CD8-positive, alpha-beta memory T cell (primary cell): ENCODE measurements around the gene HEMGN. TPM values are rescaled to one million over a fixed set of nuclear protein-coding genes. Genes with fewer than 3 reads are reported as not detected.

ENCODE experiments used
- CTCF ChIA-PET: fragments of 350-600 bp; sonication (Branson Sonifier 250); formaldehyde crosslinking; loops from one replicate; lab custom pipeline; 2021; ENCODE audit warnings: antibody characterized with exemption; lab: Charles Lee
- POLR2A ChIA-PET: fragments of 350-600 bp; sonication (Branson Sonifier 250); formaldehyde crosslinking; loops from one replicate; lab custom pipeline; 2021; ENCODE audit warnings: antibody characterized with exemption; lab: Charles Lee
- DNase-seq, 5 donors: peaks; one replicate each; pipeline versions ENCODE4 v3.0.0 to v3.0.0-alpha.2; 2020 to 2022; ENCODE audit warnings: mixed read lengths in 1 of 5
- H3K27ac ChIP-seq: one replicate; pipeline ENCODE4 v1.7.0; 2013; ENCODE audit warnings: low read depth, mild to moderate bottlenecking, low read length, moderate library complexity
- H3K27me3 ChIP-seq: 2 replicates; pipeline ENCODE4 v1.7.0; 2013; ENCODE audit warnings: low read length, mild to moderate bottlenecking; ENCODE audit not compliant: insufficient read depth, poor library complexity, severe bottlenecking
- H3K36me3 ChIP-seq: 2 replicates; pipeline ENCODE4 v1.7.0; 2013; ENCODE audit warnings: mild to moderate bottlenecking, low read length, moderate library complexity; ENCODE audit not compliant: insufficient read depth
- H3K4me1 ChIP-seq: 2 replicates; pipeline ENCODE4 v1.7.0; 2013; ENCODE audit warnings: mild to moderate bottlenecking, low read length, moderate library complexity; ENCODE audit not compliant: insufficient read depth
- H3K4me3 ChIP-seq: 2 replicates; pipeline ENCODE4 v1.7.0; 2013; ENCODE audit warnings: mild to moderate bottlenecking, low read length
- H3K9me3 ChIP-seq: 2 replicates; pipeline ENCODE4 v1.7.0; 2013; ENCODE audit warnings: mild to moderate bottlenecking, low read length
- H3K27ac Mint-ChIP-seq, 8 donors: one replicate each; pipeline ENCODE4 v1.8.0; 2020 to 2021; ENCODE audit warnings: mixed read lengths in 8 of 8, mild to moderate bottlenecking in 6 of 8, inconsistent platforms in 3 of 8, moderate library complexity in 3 of 8
- H3K27me3 Mint-ChIP-seq, 2 donors: one replicate each; pipeline ENCODE4 v1.8.0; 2020 to 2021; ENCODE audit warnings: mixed read lengths in 2 of 2, mild to moderate bottlenecking in 1 of 2, moderate library complexity in 1 of 2
- H3K36me3 Mint-ChIP-seq, 3 donors: one replicate each; pipeline ENCODE4 v1.8.0; 2020 to 2021; ENCODE audit warnings: mixed read lengths in 3 of 3, inconsistent platforms in 1 of 3, mild to moderate bottlenecking in 1 of 3
- H3K4me1 Mint-ChIP-seq, 3 donors: one replicate each; pipeline ENCODE4 v1.8.0; 2020 to 2021; ENCODE audit warnings: mixed read lengths in 3 of 3, inconsistent platforms in 1 of 3, mild to moderate bottlenecking in 1 of 3
- H3K4me3 Mint-ChIP-seq, 7 donors: one replicate each; pipeline ENCODE4 v1.8.0; 2020 to 2021; ENCODE audit warnings: mixed read lengths in 7 of 7, mild to moderate bottlenecking in 6 of 7, moderate library complexity in 4 of 7, inconsistent platforms in 2 of 7
- H3K9me3 Mint-ChIP-seq, 5 donors: one replicate each; pipeline ENCODE4 v1.8.0; 2020 to 2022; ENCODE audit warnings: mixed read lengths in 5 of 5, mild to moderate bottlenecking in 3 of 5, moderate library complexity in 2 of 5, inconsistent platforms in 1 of 5
- polyA plus RNA-seq: library from polyadenylated mRNA; unstranded; fragments of 300-500 nt; fragmentation: Illumina TruSeq; gene quantifications from one replicate; pipeline ENCODE4 v1.2.3, GENCODE V29; 2021
- total RNA-seq, 2 experiments: library from RNA; stranded (reverse); gene quantifications; one replicate each; pipeline ENCODE4 v1.2.3, GENCODE V29; 2021

Gene HEMGN, protein sequence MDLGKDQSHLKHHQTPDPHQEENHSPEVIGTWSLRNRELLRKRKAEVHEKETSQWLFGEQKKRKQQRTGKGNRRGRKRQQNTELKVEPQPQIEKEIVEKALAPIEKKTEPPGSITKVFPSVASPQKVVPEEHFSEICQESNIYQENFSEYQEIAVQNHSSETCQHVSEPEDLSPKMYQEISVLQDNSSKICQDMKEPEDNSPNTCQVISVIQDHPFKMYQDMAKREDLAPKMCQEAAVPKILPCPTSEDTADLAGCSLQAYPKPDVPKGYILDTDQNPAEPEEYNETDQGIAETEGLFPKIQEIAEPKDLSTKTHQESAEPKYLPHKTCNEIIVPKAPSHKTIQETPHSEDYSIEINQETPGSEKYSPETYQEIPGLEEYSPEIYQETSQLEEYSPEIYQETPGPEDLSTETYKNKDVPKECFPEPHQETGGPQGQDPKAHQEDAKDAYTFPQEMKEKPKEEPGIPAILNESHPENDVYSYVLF
- total RNA-seq = under 1 TPM; 0.31 to 0.66 TPM
- 2.8 TPM for polyA plus RNA-seq

DNA sequence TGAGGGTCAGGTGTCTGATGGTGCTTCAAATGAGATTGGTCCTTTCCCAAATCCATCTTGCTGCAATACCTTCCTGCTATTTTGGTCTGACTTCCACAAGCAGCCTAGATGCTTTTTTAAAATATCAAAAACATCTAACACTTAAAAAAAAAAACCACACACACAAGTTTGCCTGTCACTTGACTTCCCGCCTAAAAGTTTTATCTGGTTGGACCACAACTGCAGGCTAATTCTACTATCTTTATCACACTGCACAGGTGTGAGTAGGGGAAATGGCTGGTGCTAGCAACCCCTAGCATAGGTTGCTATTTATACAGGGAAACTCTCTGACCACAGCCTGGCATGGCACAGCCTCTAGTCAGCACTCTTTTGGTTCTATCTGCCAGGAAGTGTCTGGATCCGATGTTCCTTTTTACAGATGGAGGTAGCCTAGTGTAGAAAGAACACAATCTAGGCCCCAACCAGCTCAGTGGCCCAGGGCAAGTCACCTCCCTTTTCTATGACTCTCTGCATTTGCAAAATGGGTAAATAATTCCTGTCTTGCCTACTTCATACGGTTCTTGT is at the start of gene HEMGN:
Gene HEMGN (minus strand): TSS at position 92 of the 564 bp plus-strand sequence. CDS start 36 bp downstream, at position 56.
- ChIA-PET POLR2A (interaction anchor here (0.7 to 1.2 kb wide), 2 partner anchors 17 to 318 kb away, joined by 3 to 6 read pairs; partner anchors contain the start of gene TRMO), CTCF (interaction anchor here (0.9 to 1.1 kb wide), 2 partner anchors 12 to 14 kb away, joined by 3 to 6 read pairs; no protein-coding TSS in a partner anchor)
- H3K4me1 ChIP-seq = peaks cover 30% of the 10 kb centered on the region
- peak within 1 kb of the TSS in 6 of 7 donors; percentile 24 to 59 (median 48) for H3K4me3 Mint-ChIP-seq
- peaks cover 0 to 2% (median 0%) of the 10 kb centered on the region in 3 donors for H3K36me3 Mint-ChIP-seq
- no peak within 1 kb of the TSS for H3K4me3 ChIP-seq
- H3K4me1 Mint-ChIP-seq = peaks cover 17 to 25% (median 24%) of the 10 kb centered on the region in 3 donors
- H3K9me3 ChIP-seq = no peaks in the 10 kb centered on the region
- H3K27me3 Mint-ChIP-seq = no peaks in the 10 kb centered on the region
- no peaks in the 10 kb centered on the region for H3K36me3 ChIP-seq
- H3K9me3 Mint-ChIP-seq = no peaks in the 10 kb centered on the region
- H3K27ac Mint-ChIP-seq = peak within 1 kb of the TSS; percentile 71 to 96 (median 87)
- H3K27ac ChIP-seq = peak within 1 kb of the TSS; percentile 64
- no peaks in the 10 kb centered on the region for H3K27me3 ChIP-seq
- peak; percentile 9 to 72 (median 65) for DNase-seq

DNA sequence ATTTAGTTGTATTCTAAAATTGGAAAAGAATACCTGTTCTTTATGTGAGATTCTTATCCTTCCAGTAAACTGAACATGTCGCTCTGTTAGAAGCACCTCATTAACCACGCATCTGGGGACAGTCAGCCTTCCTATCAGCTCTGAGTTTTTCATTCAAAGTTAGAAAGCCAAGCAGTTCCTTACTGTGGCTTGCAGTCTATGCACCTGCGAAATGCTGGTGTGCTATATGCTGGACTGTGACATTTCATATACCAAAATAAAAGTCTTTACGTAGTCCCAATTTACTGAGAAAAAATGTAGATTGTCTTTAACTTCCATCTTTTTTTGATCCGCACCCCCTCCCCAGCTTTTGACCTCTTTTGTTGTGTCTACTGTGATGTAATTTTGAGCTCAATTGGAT is 49.5 kb upstream of the HEMGN start:
- Histone ChIP-seq H3K36me3 (no peaks in the 10 kb centered on the region), H3K9me3 (no peaks in the 10 kb centered on the region), H3K27ac (no peak overlapping the region), H3K4me3 (no peak overlapping the region), H3K27me3 (no peaks in the 10 kb centered on the region), H3K4me1 (peaks cover 75% of the 10 kb centered on the region)
- Mint-ChIP-seq H3K36me3 (peaks cover 0 to 2% (median 0%) of the 10 kb centered on the region in 3 donors), H3K4me1 (peaks cover 61 to 73% (median 73%) of the 10 kb centered on the region in 3 donors), H3K4me3 (peak overlapping the region in 3 of 7 donors; percentile 0 to 98 (median 14)), H3K9me3 (no peaks in the 10 kb centered on the region), H3K27me3 (no peaks in the 10 kb centered on the region), H3K27ac (peak overlapping the region in 5 of 8 donors; percentile 34 to 99 (median 87))
- DNase-seq = no peak
- ChIA-PET CTCF (interaction anchor here (1.2 to 3.0 kb wide), 3 partner anchors 20 to 64 kb away, joined by 3 to 14 read pairs (median 11); partner anchors contain the start of gene TRMO), POLR2A (interaction anchor here (1.3 to 5.7 kb wide), 2 partner anchors 65 to 354 kb away, joined by 4 to 74 read pairs; partner anchors contain the start of genes NCBP1, TRMO and TSTD2)

DNA sequence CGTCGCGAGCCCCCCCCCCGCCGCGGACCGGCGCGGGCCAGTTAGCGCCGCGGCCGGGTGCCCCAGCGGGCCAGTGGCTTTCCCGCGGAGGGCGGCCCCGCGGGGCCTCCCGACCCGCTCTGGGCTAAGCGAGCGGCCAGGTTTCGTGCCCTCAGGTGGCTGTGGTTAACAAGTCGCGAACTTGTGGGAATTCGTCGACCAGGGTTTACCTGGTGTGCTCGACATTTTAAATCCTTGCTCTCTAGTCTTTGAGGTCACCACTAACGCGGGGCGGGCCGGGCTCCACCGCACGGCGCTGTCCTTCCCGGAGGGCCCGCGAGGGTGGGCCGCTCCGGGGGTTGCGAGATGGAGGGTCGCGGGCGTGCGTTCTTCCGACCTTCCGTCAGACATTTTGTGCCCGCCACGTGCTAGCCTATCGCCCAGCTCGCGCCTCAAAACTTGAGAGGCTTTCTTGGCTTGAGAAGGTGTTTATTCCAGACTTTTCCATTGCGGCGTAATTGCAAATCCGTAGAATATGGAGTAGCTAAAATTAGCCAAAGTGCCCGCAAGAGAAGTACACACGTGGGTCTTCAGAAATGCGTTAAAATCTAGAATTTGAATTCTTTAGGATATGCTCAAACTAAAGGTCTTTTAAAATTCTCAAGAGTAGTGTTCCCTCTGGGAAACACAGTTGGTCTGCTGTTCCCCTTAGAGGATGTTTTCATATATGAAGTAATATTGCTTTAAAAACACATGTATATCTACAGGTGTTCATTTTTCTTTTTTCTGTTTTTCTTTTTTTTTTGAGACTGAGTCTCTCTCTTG is 47.3 kb upstream of the HEMGN start:
- H3K4me3 Mint-ChIP-seq = peak overlapping the region; percentile 81 to 98 (median 84)
- CTCF ChIA-PET = interaction anchor here (1.5 to 3.0 kb wide), 4 partner anchors 49 to 62 kb away, joined by 5 to 14 read pairs (median 8); partner anchors contain the start of gene TRMO
- peaks cover 50 to 63% (median 61%) of the 10 kb centered on the region in 3 donors for H3K4me1 Mint-ChIP-seq
- POLR2A ChIA-PET = interaction anchor here (0.7 to 5.7 kb wide), 5 partner anchors 9 to 353 kb away, joined by 3 to 74 read pairs (median 4); partner anchors contain the start of genes TBC1D2 and TRMO
- H3K9me3 ChIP-seq = no peaks in the 10 kb centered on the region
- no peaks in the 10 kb centered on the region for H3K27me3 Mint-ChIP-seq
- DNase-seq = peak; percentile 30 to 74 (median 60)
- peaks cover 67% of the 10 kb centered on the region for H3K4me1 ChIP-seq
- peak overlapping the region; percentile 72 to 99 (median 88) for H3K27ac Mint-ChIP-seq
- no peaks in the 10 kb centered on the region for H3K36me3 ChIP-seq
- peak overlapping the region; percentile 43 for H3K4me3 ChIP-seq
- peak overlapping the region; percentile 74 for H3K27ac ChIP-seq
- no peaks in the 10 kb centered on the region for H3K9me3 Mint-ChIP-seq
- no peaks in the 10 kb centered on the region for H3K27me3 ChIP-seq
- peaks cover 0 to 2% (median 0%) of the 10 kb centered on the region in 3 donors for H3K36me3 Mint-ChIP-seq

DNA sequence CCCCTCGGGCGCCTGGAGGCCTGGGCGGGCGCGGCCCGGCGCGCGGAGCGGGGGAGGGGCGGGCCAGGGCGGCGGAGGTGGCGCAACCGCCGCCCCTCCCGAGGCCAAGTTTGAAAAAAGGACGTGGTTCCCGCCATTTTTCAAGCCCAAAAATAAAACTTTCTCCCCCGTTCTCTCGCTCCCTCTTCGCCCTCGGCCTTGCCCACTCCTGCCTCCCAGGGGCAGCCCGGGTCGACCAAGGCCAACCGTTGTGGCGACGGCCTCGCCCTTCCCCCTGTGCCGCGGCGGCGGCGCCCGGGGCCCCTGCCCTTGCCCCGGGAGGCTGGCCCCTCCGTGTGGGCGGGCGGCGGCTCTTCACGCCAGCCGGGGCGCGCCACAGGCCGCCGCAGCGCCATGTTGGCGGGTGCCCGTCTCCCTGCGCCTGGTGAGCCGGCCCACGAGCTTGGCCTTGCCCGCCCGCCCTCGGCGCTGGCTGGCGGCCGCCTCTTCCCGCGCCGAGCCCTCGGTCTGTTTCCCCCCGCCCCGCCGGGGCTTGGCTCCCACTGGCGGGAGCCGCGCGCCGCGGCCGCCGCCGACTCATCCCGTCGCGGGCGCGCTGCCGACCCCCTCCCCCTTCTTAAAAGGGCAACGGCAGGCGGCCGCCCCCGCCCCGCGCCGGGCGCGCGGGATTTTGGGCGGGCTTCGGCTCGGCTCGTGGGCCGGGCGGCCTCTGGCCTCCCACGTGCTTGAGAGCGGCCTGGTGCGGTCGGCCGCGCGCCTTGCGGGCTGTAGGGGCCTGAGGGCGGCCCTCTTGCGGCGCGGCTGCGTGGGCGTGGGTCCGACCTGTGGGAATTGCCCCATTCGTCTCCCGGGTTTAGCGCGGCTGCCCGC is 46.5 kb upstream of the HEMGN start:
- Histone ChIP-seq H3K27me3 (no peaks in the 10 kb centered on the region), H3K4me1 (peaks cover 67% of the 10 kb centered on the region), H3K36me3 (no peaks in the 10 kb centered on the region), H3K9me3 (no peaks in the 10 kb centered on the region), H3K27ac (peak overlapping the region; percentile 74), H3K4me3 (peak overlapping the region; percentile 63)
- Mint-ChIP-seq H3K36me3 (peaks cover 0 to 2% (median 0%) of the 10 kb centered on the region in 3 donors), H3K27me3 (no peaks in the 10 kb centered on the region), H3K9me3 (no peaks in the 10 kb centered on the region), H3K4me3 (peak overlapping the region; percentile 55 to 98 (median 69)), H3K4me1 (peaks cover 42 to 54% (median 52%) of the 10 kb centered on the region in 3 donors), H3K27ac (peak overlapping the region in 4 of 8 donors; percentile 24 to 99 (median 54))
- POLR2A ChIA-PET = interaction anchor here (1.0 to 5.7 kb wide), 7 partner anchors 50 to 271 kb away, joined by 3 to 74 read pairs (median 5); partner anchors contain the start of genes NANS, TBC1D2 and TRMO
- peak; percentile 66 to 85 (median 82) for DNase-seq
- CTCF ChIA-PET = interaction anchor here (1.0 to 4.8 kb wide), 8 partner anchors 21 to 272 kb away, joined by 3 to 61 read pairs (median 8); partner anchors contain the start of gene TRMO

DNA sequence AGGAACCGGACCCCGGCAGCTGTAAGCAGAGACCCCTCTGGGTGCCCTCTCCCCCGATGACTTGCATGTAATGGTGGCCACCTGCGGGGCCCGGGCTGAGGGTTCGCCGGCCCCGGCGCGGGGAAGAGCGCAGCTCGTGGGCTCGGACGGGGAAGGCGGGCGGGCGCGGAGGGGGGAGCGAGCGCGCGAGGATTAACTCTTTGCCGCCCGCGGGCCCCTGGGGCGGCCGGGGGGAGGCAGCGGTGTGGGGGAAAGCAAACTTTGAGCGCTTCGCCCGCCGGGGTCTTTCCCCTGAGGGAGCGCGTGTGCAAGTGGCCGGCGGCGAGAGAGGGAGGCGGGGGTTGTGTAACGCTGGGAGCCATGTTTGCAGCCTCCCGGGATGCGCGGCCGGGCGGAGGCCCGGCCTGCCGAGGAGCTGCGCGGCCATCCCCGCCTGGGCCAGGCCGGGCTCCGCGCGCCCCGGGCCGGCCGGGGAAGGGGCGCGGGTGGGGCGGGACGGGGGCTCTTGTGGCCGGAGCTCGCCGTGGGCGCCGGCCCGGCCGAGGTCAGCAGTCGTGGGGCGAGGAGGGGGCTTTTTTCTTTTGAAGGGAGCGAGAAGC is 45.7 kb upstream of the HEMGN start:
- Histone ChIP-seq H3K27ac (peak overlapping the region; percentile 75), H3K27me3 (no peaks in the 10 kb centered on the region), H3K36me3 (no peaks in the 10 kb centered on the region), H3K9me3 (no peaks in the 10 kb centered on the region), H3K4me1 (peaks cover 63% of the 10 kb centered on the region), H3K4me3 (peak overlapping the region; percentile 65)
- Mint-ChIP-seq H3K4me3 (peak overlapping the region; percentile 82 to 98 (median 90)), H3K27me3 (no peaks in the 10 kb centered on the region), H3K9me3 (no peaks in the 10 kb centered on the region), H3K4me1 (peaks cover 36 to 47% (median 45%) of the 10 kb centered on the region in 3 donors), H3K36me3 (peaks cover 0 to 2% (median 0%) of the 10 kb centered on the region in 3 donors), H3K27ac (peak overlapping the region in 7 of 8 donors; percentile 60 to 92 (median 79))
- DNase-seq = peak; percentile 46 to 79 (median 66)
- POLR2A ChIA-PET = interaction anchor here (1.0 to 5.7 kb wide), 9 partner anchors 9 to 350 kb away, joined by 3 to 74 read pairs (median 5); partner anchors contain the start of genes NANS, NCBP1, TBC1D2 and TRMO
- CTCF ChIA-PET = interaction anchor here (0.8 to 4.8 kb wide), 13 partner anchors 13 to 286 kb away, joined by 3 to 61 read pairs (median 5); partner anchors contain the start of genes TRMO and XPA
